Right kidney (tissue), 9 donors: ENCODE measurements around the gene B3GNT9.

Experiments
- DNase-seq: peaks from one replicate; pipeline ENCODE4 v3.0.0-alpha.2; 2016
- long read RNA-seq, 8 donors: transcript quantifications; one replicate each; lab custom pipeline, GENCODE V29; 2026

B3GNT9 gene
- long read RNA-seq, donor 1, partial matches to known transcripts: 0 of 4 reads
- long read RNA-seq, donor 1, other reads (novel, unspliced or antisense): 0 of 4 reads
- long read RNA-seq, donor 2, partial matches to known transcripts: 0 of 3 reads
- long read RNA-seq, donor 2, other reads (novel, unspliced or antisense): 0 of 3 reads
- long read RNA-seq, donor 3, partial matches to known transcripts: 0 of 2 reads
- long read RNA-seq, donor 3, other reads (novel, unspliced or antisense): 0 of 2 reads
- long read RNA-seq, donor 4: 0 reads
- long read RNA-seq, donor 5, partial matches to known transcripts: 0 of 2 reads
- long read RNA-seq, donor 5, other reads (novel, unspliced or antisense): 0 of 2 reads
- long read RNA-seq, donor 6: 0 reads
- long read RNA-seq, donor 7: 0 reads
- long read RNA-seq, donor 8, partial matches to known transcripts: 0 of 2 reads
- long read RNA-seq, donor 8, other reads (novel, unspliced or antisense): 0 of 2 reads

GRCh38 chr16:67150833-67151396, at the start of gene B3GNT9:
B3GNT9 (minus strand) TSS chr16:67150998; CDS start chr16:67150485, 513 bp downstream.
- peak; percentile 94 for DNase-seq

GRCh38 chr16:67200491-67200890, 49.7 kb upstream of the B3GNT9 start:
- DNase-seq: no peak

- no peak for DNase-seq
These were observed 49.0 kb upstream of the B3GNT9 start for GRCh38 chr16:67199808-67200198.

- peak; percentile 54 for DNase-seq
These were observed 48.4 kb upstream of the B3GNT9 start, which contains the start of gene ELMO3 for GRCh38 chr16:67199011-67199807. ELMO3 (plus strand) TSS chr16:67199131; CDS start chr16:67199327, 196 bp downstream.

GRCh38 chr16:67198238-67198734, 47.5 kb upstream of the B3GNT9 start:
- peak; percentile 37 for DNase-seq

- no peak for DNase-seq
These were observed 46.9 kb upstream of the B3GNT9 start for GRCh38 chr16:67197704-67198103.

- DNase-seq: no peak
These were observed 46.1 kb upstream of the B3GNT9 start for GRCh38 chr16:67196881-67197280.

- DNase-seq: no peak
These were observed 44.9 kb upstream of the B3GNT9 start for GRCh38 chr16:67195676-67196075.

GRCh38 chr16:67194260-67194659, 43.5 kb upstream of the B3GNT9 start:
- no peak for DNase-seq

- no peak for DNase-seq
These were observed 42.7 kb upstream of the B3GNT9 start for GRCh38 chr16:67193536-67193935.

GRCh38 chr16:67192781-67193361, 42.1 kb upstream of the B3GNT9 start:
- DNase-seq: no peak

- DNase-seq: peak; percentile 78
These were observed 41.3 kb upstream of the B3GNT9 start, which contains the start of gene E2F4 for GRCh38 chr16:67191995-67192681. E2F4 (plus strand) TSS chr16:67192155; CDS start chr16:67192228, 73 bp downstream.

GRCh38 chr16:67191411-67191994, 40.7 kb upstream of the B3GNT9 start:
- DNase-seq: no peak

- DNase-seq: no peak
These were observed 39.9 kb upstream of the B3GNT9 start for GRCh38 chr16:67190448-67191399.

GRCh38 chr16:67190041-67190440, 39.2 kb upstream of the B3GNT9 start, which contains the start of gene EXOC3L1:
EXOC3L1 (minus strand) TSS chr16:67190136; CDS start chr16:67189676, 460 bp downstream.
- DNase-seq: no peak

- no peak for DNase-seq
These were observed 38.0 kb upstream of the B3GNT9 start for GRCh38 chr16:67188798-67189197.

- DNase-seq: no peak
These were observed 37.5 kb upstream of the B3GNT9 start for GRCh38 chr16:67188323-67188722.

- no peak for DNase-seq
These were observed 36.5 kb upstream of the B3GNT9 start for GRCh38 chr16:67187175-67187890.

GRCh38 chr16:67186550-67186950, 35.8 kb upstream of the B3GNT9 start:
- no peak for DNase-seq
